GM23338 (cell line): Measurements from ENCODE around the gene ADAMTS17.

Experiments
- CREB1 ChIP-seq: fragments of 250-450 bp; sonication (Bioruptor Pico); IDR thresholded peaks from 2 replicates; pipeline ENCODE4 v1.5.0; 2020; ENCODE audit warnings: low read depth, mild to moderate bottlenecking, moderate library complexity
- ETS1 ChIP-seq: IDR thresholded peaks from 2 replicates; pipeline ENCODE4 v1.6.1; 2016; ENCODE audit warnings: antibody characterized with exemption
- EZH2 ChIP-seq: fragments of 200-600 bp; sonication (generic); IDR thresholded peaks from one replicate; pipeline ENCODE4 v1.8.0; 2017; ENCODE audit warnings: antibody characterized with exemption, mild to moderate bottlenecking, low read depth; ENCODE audit not compliant: unreplicated experiment
- EZH2phosphoT487 ChIP-seq: fragments of 200-600 bp; sonication (generic); IDR thresholded peaks from one replicate; pipeline ENCODE4 v1.8.1; 2018; ENCODE audit warnings: antibody characterized with exemption; ENCODE audit not compliant: unreplicated experiment
- JUNB ChIP-seq: IDR thresholded peaks from one replicate; pipeline ENCODE4 v1.6.1; 2016; ENCODE audit warnings: antibody characterized with exemption; ENCODE audit not compliant: unreplicated experiment
- POLR2AphosphoS5 ChIP-seq: IDR thresholded peaks from 2 replicates; pipeline ENCODE4 v1.6.1; 2016; ENCODE audit warnings: antibody characterized with exemption, low read depth
- REST ChIP-seq: IDR thresholded peaks from one replicate; pipeline ENCODE4 v1.6.1; 2018; ENCODE audit warnings: antibody characterized with exemption; ENCODE audit not compliant: unreplicated experiment
- STAT1 ChIP-seq: IDR thresholded peaks from one replicate; pipeline ENCODE4 v1.6.1; 2016; ENCODE audit warnings: antibody characterized with exemption; ENCODE audit not compliant: unreplicated experiment
- TF ChIP-seq, protein P1 (sequence below), 2 experiments: fragments of 200-600 bp in 1 of 2; sonication (generic) in 1 of 2; conservative IDR thresholded peaks; 2 replicates each; pipeline versions ENCODE4 v1.5.1 to v1.6.1; 2016 to 2017; ENCODE audit warnings: antibody characterized with exemption in 2 of 2, low read depth in 2 of 2, mild to moderate bottlenecking in 2 of 2, moderate library complexity in 1 of 2

DNA sequence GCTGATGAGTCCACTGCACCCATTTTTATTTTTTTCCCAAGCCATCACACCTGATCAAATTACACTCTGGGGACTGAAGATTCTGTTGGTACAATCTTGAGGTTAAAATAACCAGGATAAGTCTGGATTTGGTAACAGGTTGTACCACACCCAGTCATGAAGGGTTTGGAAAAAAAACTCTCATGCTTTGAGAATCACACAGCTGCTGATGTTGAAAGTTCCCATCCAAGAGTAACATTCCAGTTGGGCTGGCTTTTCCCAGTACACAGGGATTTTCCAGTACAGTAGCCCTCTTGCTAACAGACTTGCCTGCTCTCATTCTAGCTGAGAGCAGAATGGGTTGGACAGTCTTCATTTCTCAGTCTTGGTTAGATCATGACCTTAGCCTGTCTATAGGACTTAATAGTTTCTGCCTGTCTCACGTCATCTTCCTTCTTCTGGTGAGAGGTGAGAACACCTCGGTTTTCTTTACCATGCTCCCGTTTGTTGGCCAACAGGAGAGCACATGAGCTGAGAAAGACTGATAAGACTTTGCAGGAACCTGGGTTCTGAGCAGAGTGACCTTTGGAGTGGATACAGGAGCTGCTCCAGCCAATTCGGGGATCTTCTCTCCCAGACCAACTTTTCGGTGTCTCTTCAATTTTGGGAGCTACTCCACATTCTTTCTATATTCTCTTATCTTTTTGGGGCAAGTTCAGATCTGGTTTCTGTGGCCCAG is 308.5 kb downstream of the ADAMTS17 start:
- TF ChIP-seq, protein P1, sequence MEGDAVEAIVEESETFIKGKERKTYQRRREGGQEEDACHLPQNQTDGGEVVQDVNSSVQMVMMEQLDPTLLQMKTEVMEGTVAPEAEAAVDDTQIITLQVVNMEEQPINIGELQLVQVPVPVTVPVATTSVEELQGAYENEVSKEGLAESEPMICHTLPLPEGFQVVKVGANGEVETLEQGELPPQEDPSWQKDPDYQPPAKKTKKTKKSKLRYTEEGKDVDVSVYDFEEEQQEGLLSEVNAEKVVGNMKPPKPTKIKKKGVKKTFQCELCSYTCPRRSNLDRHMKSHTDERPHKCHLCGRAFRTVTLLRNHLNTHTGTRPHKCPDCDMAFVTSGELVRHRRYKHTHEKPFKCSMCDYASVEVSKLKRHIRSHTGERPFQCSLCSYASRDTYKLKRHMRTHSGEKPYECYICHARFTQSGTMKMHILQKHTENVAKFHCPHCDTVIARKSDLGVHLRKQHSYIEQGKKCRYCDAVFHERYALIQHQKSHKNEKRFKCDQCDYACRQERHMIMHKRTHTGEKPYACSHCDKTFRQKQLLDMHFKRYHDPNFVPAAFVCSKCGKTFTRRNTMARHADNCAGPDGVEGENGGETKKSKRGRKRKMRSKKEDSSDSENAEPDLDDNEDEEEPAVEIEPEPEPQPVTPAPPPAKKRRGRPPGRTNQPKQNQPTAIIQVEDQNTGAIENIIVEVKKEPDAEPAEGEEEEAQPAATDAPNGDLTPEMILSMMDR (conservative IDR thresholded peaks at IDR 0.05; ENCODE audit: low read depth in 2 of 2), result no peak
- no peak for TF ChIP-seq REST
- no peak for TF ChIP-seq POLR2AphosphoS5
- TF ChIP-seq JUNB, result no peak
- TF ChIP-seq EZH2, result no peak
- no peak for TF ChIP-seq EZH2phosphoT487
- no peak for TF ChIP-seq CREB1 (CRISPR knock-in tag)
- TF ChIP-seq STAT1, result no peak
- no peak for TF ChIP-seq ETS1
